NCI-H1436 treated with DMSO at 0.1 percent for 48 hours (cell line): ENCODE results near the gene PLA2G15.
A peak's percentile ranks its signal among the peaks of the same experiment; 100 is the strongest.

Source experiments
- DNase-seq: peaks from one replicate; lab custom pipeline; 2025; lab: John Stamatoyannopoulos, UW

PLA2G15 gene

DNA sequence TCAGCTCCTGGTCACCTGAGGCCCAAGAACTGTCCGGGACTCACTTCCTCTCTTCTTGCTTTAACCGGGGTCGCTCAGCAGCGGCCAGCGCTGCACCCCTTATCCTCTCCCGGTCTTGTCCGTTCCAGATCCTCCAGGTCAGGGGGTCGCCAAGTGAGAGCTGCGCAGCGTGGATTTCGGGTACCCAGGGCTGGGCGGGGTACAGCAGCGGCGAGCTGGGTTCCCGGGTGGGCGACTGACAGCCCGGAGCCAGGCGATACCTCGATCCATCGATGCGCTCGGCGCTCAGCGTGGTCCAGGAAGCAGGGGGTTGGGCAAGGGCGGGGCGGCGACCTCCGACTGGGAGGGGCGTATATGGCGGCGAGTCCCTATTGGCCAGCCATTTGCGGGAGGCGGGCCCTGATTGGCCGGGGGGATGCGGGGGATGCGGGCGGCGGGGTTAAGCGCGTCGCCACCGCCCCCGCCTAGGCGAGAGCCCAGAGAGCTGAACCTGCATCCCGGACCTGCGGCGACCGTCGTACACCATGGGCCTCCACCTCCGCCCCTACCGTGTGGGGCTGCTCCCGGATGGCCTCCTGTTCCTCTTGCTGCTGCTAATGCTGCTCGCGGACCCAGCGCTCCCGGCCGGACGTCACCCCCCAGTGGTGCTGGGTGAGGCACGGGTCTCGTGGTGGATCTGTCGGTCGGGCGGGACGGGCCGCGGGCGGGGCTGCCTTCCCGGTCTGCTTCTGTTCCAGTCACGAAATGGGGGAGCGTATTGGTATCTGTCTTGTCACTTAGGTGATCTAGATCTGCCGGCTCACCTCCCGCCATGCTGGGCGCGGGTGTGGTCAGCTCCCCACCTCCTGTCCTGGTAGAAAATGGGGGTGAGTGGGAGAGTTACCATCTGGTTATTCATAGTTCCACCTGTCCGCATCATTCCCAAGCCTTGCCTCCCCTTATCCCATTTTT, at the start of gene PLA2G15:
Gene PLA2G15 (plus strand): TSS at position 471 of the 951 bp plus-strand sequence. CDS start 54 bp downstream, at position 525.
- DNase-seq, result no peak

DNA sequence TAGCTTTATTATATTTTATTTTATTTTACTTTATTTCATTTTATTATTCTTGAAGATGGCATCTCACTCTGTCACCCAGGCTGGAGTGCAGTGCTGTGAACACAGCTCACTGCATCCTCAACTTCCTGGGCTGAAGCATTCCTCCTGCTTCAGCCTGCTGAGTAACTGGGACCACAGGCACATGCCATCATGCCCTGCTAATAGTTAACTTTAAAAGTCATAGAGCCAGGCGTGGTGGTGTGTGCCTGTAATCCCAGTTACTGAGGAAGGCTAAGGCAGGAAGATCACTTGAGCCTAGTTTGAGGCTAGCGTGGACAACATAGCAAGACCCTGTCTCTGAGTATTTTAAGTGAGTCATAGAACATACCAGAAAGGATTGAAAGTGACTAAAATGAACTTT, 47.9 kb upstream of the PLA2G15 start:
- DNase-seq, result no peak

- DNase-seq, result no peak
Observed at GRCh38 chr16:68200088-68200783, 44.9 kb upstream of the PLA2G15 start.

DNA sequence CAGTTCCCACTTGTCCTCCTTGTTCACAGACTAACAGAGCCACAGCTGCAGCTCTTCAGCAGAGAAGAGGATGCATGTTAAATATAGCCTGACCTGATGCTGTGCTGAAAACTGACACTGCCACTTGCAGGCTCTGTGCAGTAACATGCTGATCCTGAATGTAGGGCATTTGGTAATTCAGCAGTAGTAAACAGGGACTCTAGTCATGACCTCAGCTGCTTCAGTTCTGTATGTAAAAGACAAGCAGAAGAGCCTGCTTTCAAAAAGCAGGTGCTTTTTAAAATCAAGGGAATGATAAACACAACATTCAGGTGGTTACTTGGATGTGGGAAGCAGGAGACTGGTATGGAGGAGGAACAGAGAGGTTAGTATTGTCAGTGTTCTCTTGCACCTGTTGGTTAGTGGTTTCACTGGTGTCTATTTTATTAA, 43.1 kb upstream of the PLA2G15 start:
- peak; percentile 19 for DNase-seq

DNA sequence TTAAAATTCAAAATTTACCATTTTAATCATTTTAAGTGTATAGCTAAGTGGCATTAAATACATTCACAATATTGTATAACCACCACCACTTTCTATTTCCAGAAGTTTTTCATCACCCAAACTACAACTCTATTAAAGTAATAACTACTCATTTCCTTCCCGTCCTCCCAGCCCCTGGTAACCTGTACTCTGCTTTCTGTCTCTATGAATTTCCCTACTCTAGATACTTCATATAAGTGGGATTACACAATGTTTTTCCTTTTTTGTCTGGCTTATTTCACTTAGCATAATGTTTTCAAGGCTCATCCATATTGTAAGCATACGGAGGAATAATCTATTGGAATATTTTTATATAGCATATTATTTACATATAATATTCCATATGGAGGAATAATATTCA, 38.9 kb upstream of the PLA2G15 start:
- no peak for DNase-seq

- DNase-seq, result no peak
Observed at GRCh38 chr16:68214726-68215125, 30.4 kb upstream of the PLA2G15 start.

- no peak for DNase-seq
Observed at GRCh38 chr16:68215302-68215701, 29.9 kb upstream of the PLA2G15 start.

- no peak for DNase-seq
Observed at GRCh38 chr16:68216240-68216639, 28.9 kb upstream of the PLA2G15 start.

DNA sequence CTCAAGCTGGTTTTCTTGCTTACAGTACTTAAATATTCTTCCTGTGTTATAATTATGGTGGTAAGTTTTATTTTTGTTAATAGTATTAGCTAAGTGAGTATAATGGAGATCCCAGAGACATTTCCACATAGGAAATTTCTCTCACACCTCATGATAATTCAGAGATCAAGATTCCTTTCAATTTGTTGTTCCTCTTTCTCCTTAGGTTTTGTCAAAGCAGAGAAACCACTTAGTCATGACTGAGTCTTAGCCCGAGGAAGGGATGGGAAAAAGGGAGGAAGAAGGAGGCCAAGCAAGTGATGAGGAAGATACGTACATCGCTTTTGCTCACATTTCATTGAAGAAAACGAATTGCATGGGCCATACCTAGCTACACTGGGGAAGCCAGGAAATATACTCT, 27.7 kb upstream of the PLA2G15 start:
- no peak for DNase-seq

- DNase-seq, result no peak
Observed at GRCh38 chr16:68219725-68220351, 25.3 kb upstream of the PLA2G15 start.

DNA sequence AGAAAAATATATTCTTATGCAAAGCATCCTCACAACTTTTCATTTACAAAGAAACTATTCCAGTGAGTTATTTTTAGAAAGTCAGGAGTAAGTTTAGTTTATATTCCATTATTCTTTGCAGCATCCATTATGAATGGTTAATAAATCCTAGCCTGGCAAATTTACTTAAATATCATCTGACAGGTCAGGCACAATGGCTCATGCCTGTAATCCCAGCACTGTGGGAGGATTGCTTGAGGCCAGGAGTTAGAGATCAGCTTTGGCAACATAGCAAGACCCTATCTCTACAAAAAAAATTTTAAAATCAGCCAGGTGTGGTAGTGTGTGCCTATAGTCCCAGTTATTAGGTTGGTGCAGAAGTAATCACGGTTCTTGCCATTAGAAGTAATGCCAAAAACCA, 22.1 kb upstream of the PLA2G15 start:
- DNase-seq, result no peak

DNA sequence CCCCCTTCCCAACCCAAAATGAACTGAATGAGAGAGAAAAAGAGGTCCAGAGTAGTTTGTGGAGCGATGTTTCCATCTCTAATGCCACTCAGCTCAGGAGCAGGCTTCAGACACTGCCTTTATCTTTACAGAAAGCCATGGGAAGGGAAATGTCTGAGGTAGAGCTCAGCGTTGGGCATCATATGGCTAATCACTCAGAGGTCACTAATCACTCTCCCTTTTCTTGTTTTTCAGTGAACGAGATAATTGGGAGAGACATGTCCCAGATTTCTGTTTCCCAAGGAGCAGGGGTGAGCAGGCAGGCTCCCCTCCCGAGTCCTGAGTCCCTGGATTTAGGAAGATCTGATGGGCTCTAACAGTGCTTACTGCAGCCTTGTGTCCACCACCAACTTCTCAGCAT, 19.1 kb upstream of the PLA2G15 start:
- DNase-seq, result no peak

GRCh38 chr16:68227183-68227793, 17.9 kb upstream of the PLA2G15 start:
- DNase-seq, result no peak

GRCh38 chr16:68227850-68228553, 17.2 kb upstream of the PLA2G15 start:
- DNase-seq, result no peak

DNA sequence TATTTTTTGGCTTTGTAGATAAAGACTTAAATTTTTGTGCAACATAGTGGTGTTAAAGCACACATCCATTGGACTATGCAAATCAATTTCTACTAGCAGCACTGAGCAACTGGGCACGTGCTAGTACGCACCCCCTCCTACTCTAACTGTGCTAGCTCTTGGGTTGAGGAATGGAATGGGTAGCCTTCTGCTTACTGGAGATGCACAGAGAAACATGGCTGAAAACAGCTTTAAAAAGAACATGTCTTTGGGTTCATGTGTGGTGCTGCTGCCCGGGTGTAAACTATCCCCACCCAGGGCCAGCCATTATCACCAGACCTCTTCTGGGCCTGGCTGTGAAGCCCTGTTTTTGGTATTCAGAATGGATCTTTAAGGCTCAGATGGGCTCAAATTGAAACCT, 16.5 kb upstream of the PLA2G15 start:
- no peak for DNase-seq

- DNase-seq, result no peak
Observed at GRCh38 chr16:68229431-68230175, 15.6 kb upstream of the PLA2G15 start.

DNA sequence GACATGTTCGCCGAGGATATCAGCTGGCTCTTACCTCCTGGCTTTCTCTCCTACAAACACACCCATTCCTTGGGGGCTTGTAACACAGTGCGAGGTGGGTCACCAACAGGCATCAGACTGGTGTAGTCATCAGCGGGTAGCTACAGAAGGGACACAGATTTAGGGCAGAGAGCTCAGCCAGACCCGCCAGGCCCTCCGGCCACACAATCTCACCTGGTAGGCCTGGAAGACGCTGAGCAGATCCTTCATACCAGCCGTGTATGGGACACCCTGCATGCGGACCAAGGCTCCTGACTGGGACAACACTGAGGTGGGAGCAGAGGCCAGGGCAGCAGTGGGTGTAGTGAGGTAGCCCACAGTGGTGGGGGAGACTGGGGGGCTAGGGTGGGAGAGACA, 15.0 kb upstream of the PLA2G15 start:
- no peak for DNase-seq

- no peak for DNase-seq
Observed at GRCh38 chr16:68230956-68231355, 14.2 kb upstream of the PLA2G15 start.

- no peak for DNase-seq
Observed at GRCh38 chr16:68231384-68232136, 13.6 kb upstream of the PLA2G15 start.

GRCh38 chr16:68232335-68232734, 12.8 kb upstream of the PLA2G15 start:
- no peak for DNase-seq
